K562 (cell line): ENCODE data around the gene FAM136A. TPM values are rescaled to one million over a fixed set of nuclear protein-coding genes. Genes with fewer than 3 reads are reported as not detected.

Experiments used
- CBX1 ChIP-seq: sonication (generic); IDR thresholded peaks from 2 replicates; pipeline ENCODE4 v1.6.1; 2016; ENCODE audit warnings: antibody characterized with exemption, low read depth, mild to moderate bottlenecking
- KDM5B ChIP-seq: fragments of 200-600 bp; sonication (generic); IDR thresholded peaks from 2 replicates; pipeline ENCODE4 v1.6.1; 2012; ENCODE audit warnings: low read depth, mild to moderate bottlenecking, moderate library complexity, low read length, control low read depth, inconsistent platforms; ENCODE audit not compliant: insufficient replicate concordance
- MCM5 ChIP-seq: fragments of 450-650 bp; IDR thresholded peaks from 2 replicates; pipeline ENCODE4 v1.6.1; 2016; ENCODE audit warnings: low read depth
- MXI1 ChIP-seq: IDR thresholded peaks from 2 replicates; pipeline ENCODE4 v1.6.1; 2011; ENCODE audit warnings: low read depth, mild to moderate bottlenecking, improper control_type of control experiment, low read length
- NFE2 ChIP-seq: IDR thresholded peaks from 2 replicates; pipeline ENCODE4 v1.6.1; 2014; ENCODE audit warnings: antibody characterized with exemption, low read depth
- PREB ChIP-seq: sonication (generic); formaldehyde crosslinking; IDR thresholded peaks from 2 replicates; pipeline ENCODE4 v1.8.1; 2023; ENCODE audit warnings: mild to moderate bottlenecking, missing genetic modification reagents
- RUNX1 ChIP-seq: sonication (generic); IDR thresholded peaks from 2 replicates; pipeline ENCODE4 v1.6.1; 2016; ENCODE audit warnings: antibody characterized with exemption, low read depth
- TAL1 ChIP-seq: fragments of 450-650 bp; IDR thresholded peaks from 2 replicates; pipeline ENCODE4 v1.6.1; 2016; ENCODE audit warnings: mild to moderate bottlenecking
- TBL1XR1 ChIP-seq, 2 experiments: IDR thresholded peaks; 2 replicates each; pipeline ENCODE4 v1.6.1; 2012; ENCODE audit warnings: improper control_type of control experiment in 2 of 2, low read length in 2 of 2, mild to moderate bottlenecking in 1 of 2
- UBTF ChIP-seq, 2 experiments: IDR thresholded peaks; 2 replicates each; pipeline ENCODE4 v1.6.1; 2012; ENCODE audit warnings: improper control_type of control experiment in 2 of 2, low read depth in 2 of 2, low read length in 2 of 2, borderline replicate concordance in 1 of 2
- ZFP91 ChIP-seq: sonication (generic); formaldehyde crosslinking; IDR thresholded peaks from 2 replicates; pipeline ENCODE4 v1.8.0; 2022; ENCODE audit warnings: mild to moderate bottlenecking, missing genetic modification reagents
- ZNF175 ChIP-seq: fragments of 200-800 bp; sonication (Bioruptor generic); IDR thresholded peaks from 2 replicates; pipeline ENCODE4 v1.6.1; 2016; ENCODE audit warnings: low read depth, mild to moderate bottlenecking, missing genetic modification characterization, missing compliant biosample characterization
- ZNF274 ChIP-seq: IDR thresholded peaks from 2 replicates; pipeline ENCODE4 v1.6.1; 2011; ENCODE audit warnings: low read depth, mild to moderate bottlenecking, low read length, moderate library complexity, borderline replicate concordance
- ZNF707 ChIP-seq: fragments of 250-450 bp; sonication (Bioruptor Pico); conservative IDR thresholded peaks from 2 replicates; pipeline ENCODE4 v1.8.0; 2022; ENCODE audit warnings: inconsistent platforms, mild to moderate bottlenecking, moderate library complexity
- ZNF717 ChIP-seq: fragments of 250-450 bp; sonication (Bioruptor Pico); IDR thresholded peaks from 2 replicates; pipeline ENCODE4 v1.5.0; 2021
- ZNF75A ChIP-seq: fragments of 450-650 bp; formaldehyde crosslinking; IDR thresholded peaks from 2 replicates; pipeline ENCODE4 v1.4.0; 2020; ENCODE audit warnings: mild to moderate bottlenecking
- ZNF764 ChIP-seq: fragments of 250-450 bp; sonication (Bioruptor Pico); IDR thresholded peaks from 2 replicates; pipeline ENCODE4 v1.4.0; 2020; ENCODE audit warnings: low read depth, mild to moderate bottlenecking, moderate library complexity
- polyA plus RNA-seq, 8 experiments: library from polyadenylated mRNA; depleted of rRNA in 4 of 8; stranded (reverse) in 5 of 8; unstranded in 3 of 8; fragments of >200 nt; fragmentation: Nextera tagmentation in 2 of 8; fragmentation: Illumina TruSeq in 1 of 8; extraction: Ambion mirVana in 2 of 8; extraction: Trizol in 1 of 8; gene quantifications; 2 replicates each; pipeline versions ENCODE4 v1.2.1 to v1.2.3, GENCODE V29; 2011 to 2014; ENCODE audit warnings: inconsistent platforms in 1 of 8, missing spikeins in 1 of 8
- total RNA-seq, 7 experiments: library from RNA; depleted of rRNA in 6 of 7; stranded (reverse); fragments of >200 nt in 6 of 7; fragmentation: Illumina TruSeq in 2 of 7; extraction: Trizol in 2 of 7; gene quantifications; 2 replicates each; pipeline versions ENCODE4 v1.2.1 to v1.2.3, GENCODE V29; 2011 to 2021; ENCODE audit warnings: low replicate concordance in 1 of 7
- TF ChIP-seq, protein P1 (sequence below): sonication (generic); formaldehyde crosslinking; IDR thresholded peaks from 2 replicates; pipeline ENCODE4 v1.8.0; 2023; ENCODE audit warnings: mild to moderate bottlenecking, missing genetic modification reagents
- TF ChIP-seq, protein P2 (sequence below): fragments of 250-450 bp; sonication (Bioruptor Pico); IDR thresholded peaks from 2 replicates; pipeline ENCODE4 v1.8.0; 2022; ENCODE audit warnings: moderate library complexity, mild to moderate bottlenecking, inconsistent platforms

The FAM136A gene
- total and polyA plus RNA-seq, 9 of the 15 experiments (the other 6 are each of a cell fraction or from before 2014, with no cell fraction given), result 89.0 to 151 (median 104) TPM

DNA sequence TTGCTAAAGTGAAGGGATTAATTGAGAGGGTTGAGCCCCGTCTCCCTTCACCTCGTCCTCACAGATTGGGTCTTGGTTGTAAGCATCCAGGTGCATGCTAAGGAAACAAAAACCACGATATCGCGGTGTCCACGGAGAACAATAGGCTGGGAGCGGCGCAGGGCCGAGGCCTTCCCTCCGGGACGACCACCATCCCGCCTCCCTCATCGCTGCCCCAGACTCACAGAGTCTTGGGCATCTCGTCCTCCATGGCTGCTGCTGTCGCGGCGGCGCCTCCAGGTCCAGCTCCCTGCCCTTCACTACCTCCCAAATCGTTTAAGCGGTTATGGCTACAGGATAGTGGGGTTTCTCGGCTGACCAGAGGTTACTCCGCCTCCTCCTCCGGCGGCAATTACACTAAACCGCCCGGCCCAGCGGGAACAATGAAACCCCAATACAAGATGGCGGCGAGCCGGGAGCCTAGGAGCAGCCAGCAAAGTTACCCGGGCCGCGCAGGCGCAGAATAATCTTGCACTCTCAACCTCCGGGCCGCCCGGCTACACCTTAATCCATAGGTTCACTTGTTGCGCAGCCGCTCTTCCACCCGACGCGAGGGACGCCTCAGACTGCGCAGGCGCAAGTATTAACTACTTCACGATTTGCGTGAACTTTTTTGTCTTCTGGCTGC, 53.6 kb downstream of the FAM136A start, which contains the start of gene TIA1 (continued):
- peak; percentile 81 for TF ChIP-seq KDM5B
- no peak for TF ChIP-seq ZFP91
- TF ChIP-seq, protein P1, sequence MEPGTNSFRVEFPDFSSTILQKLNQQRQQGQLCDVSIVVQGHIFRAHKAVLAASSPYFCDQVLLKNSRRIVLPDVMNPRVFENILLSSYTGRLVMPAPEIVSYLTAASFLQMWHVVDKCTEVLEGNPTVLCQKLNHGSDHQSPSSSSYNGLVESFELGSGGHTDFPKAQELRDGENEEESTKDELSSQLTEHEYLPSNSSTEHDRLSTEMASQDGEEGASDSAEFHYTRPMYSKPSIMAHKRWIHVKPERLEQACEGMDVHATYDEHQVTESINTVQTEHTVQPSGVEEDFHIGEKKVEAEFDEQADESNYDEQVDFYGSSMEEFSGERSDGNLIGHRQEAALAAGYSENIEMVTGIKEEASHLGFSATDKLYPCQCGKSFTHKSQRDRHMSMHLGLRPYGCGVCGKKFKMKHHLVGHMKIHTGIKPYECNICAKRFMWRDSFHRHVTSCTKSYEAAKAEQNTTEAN, result no peak
- no peak for TF ChIP-seq NFE2
- no peak for TF ChIP-seq ZNF764 (CRISPR knock-in tag)
- TF ChIP-seq ZNF75A (CRISPR knock-in tag), result no peak
- TF ChIP-seq TAL1, result no peak
- TF ChIP-seq ZNF274, result no peak
- TF ChIP-seq, protein P2, sequence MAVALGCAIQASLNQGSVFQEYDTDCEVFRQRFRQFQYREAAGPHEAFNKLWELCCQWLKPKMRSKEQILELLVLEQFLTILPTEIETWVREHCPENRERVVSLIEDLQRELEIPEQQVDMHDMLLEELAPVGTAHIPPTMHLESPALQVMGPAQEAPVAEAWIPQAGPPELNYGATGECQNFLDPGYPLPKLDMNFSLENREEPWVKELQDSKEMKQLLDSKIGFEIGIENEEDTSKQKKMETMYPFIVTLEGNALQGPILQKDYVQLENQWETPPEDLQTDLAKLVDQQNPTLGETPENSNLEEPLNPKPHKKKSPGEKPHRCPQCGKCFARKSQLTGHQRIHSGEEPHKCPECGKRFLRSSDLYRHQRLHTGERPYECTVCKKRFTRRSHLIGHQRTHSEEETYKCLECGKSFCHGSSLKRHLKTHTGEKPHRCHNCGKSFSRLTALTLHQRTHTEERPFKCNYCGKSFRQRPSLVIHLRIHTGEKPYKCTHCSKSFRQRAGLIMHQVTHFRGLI (CRISPR knock-in tag), result no peak
- TF ChIP-seq ZNF717, result no peak
- TF ChIP-seq MXI1, result no peak
- no peak for TF ChIP-seq RUNX1
- no peak for TF ChIP-seq ZNF175 (CRISPR knock-in tag)
- no peak for TF ChIP-seq UBTF (IDR thresholded peaks at IDR 0.05; ENCODE audit: borderline replicate concordance in 1 of 2, low read depth in 2 of 2, low read length in 2 of 2)
- no peak for TF ChIP-seq MCM5
- no peak for TF ChIP-seq TBL1XR1 (IDR thresholded peaks at IDR 0.05; ENCODE audit: low read length in 2 of 2)
- TF ChIP-seq ZNF707 (CRISPR knock-in tag), result no peak
- TF ChIP-seq PREB (CRISPR knock-in tag), result 0 out of 2 replicates have a peak, but pooled peaks have one; percentile 95
- TF ChIP-seq CBX1, result no peak
